ENCODE results near the gene DOCK1.

DNA sequence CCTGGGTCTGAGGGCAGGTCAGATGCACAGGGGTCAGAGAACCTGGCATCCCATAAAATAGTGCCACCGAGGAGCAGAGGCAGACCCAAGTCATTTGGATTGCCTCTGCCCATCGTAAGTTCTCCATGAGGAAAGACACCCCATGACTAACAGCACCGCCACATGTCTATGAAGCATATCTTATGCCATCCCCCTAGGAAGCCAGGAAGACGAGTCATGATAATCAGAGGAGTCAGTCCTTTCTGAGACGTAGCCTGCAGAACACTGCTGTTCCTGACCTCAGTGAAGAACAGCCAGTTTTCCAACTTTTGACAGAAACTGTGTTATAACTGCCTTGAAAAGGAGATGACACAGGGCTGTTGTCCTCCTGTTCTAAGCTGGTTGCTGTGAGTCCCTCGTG, 239.9 kb downstream of the DOCK1 start:
- TF ChIP-seq CTCF (IDR thresholded peaks at IDR 0.05) (no peak), POLR2A (IDR thresholded peaks at IDR 0.05) (no peak), POLR2AphosphoS5 (IDR thresholded peaks at IDR 0.05) (no peak), EP300 (IDR thresholded peaks at IDR 0.05) (no peak)
